Right forelimb (tissue), 1 donor: ENCODE data around the gene NEUROD4.

Experiments used
- DNase-seq: peaks from one replicate; pipeline ENCODE4 v3.0.0-alpha.2; 2018

Gene NEUROD4

GRCh38 chr12:55061024-55061423 lies 41.2 kb downstream of the NEUROD4 start:
- DNase-seq: no peak

- DNase-seq: no peak
Observed at GRCh38 chr12:55063291-55063690, 43.5 kb downstream of the NEUROD4 start.

- no peak for DNase-seq
Observed at GRCh38 chr12:55065535-55065934, 45.8 kb downstream of the NEUROD4 start.

- DNase-seq: no peak
Observed at GRCh38 chr12:55067701-55068100, 47.9 kb downstream of the NEUROD4 start.

- DNase-seq: no peak
Observed at GRCh38 chr12:55068416-55069010, 48.7 kb downstream of the NEUROD4 start.

- DNase-seq: no peak
Observed at GRCh38 chr12:55072083-55072482, 52.3 kb downstream of the NEUROD4 start.

GRCh38 chr12:55073043-55074022 lies 53.6 kb downstream of the NEUROD4 start:
- DNase-seq: peak; percentile 76

GRCh38 chr12:55074806-55075205 lies 55.0 kb downstream of the NEUROD4 start:
- DNase-seq: no peak
